Endothelial cell of umbilical vein (primary cell): ENCODE measurements around the gene ZNF555. TPM values are rescaled to one million over a fixed set of nuclear protein-coding genes. Genes with fewer than 3 reads are reported as not detected.

Source experiments
- BruUV-seq: library from RNA; stranded (reverse); fragments of 400-500 nt; replicated peaks from 2 replicates; lab custom pipeline; 2021; lab: Mats Ljungman, UMichigan
- CTCF ChIA-PET: fragments of 300-600, 350-600 bp; sonication (Branson Sonifier 250); formaldehyde crosslinking; loops from one replicate; lab custom pipeline; 2021; ENCODE audit warnings: antibody characterized with exemption, inconsistent platforms; lab: Charles Lee
- POLR2A ChIA-PET: fragments of 300-600, 350-600 bp; sonication (Branson Sonifier 250); formaldehyde crosslinking; loops from one replicate; lab custom pipeline; 2021; ENCODE audit warnings: antibody characterized with exemption, inconsistent platforms; lab: Charles Lee
- DNase-seq: peaks from one replicate; pipeline ENCODE4 v3.0.0-alpha.2; 2011; ENCODE audit warnings: low read depth, low spot score
- FAIRE-seq: peaks from 2 replicates; lab custom pipeline; 2011; peaks lifted over from hg19 to GRCh38; lab: Jason Lieb, UNC
- H2AFZ ChIP-seq: 2 replicates; pipeline ENCODE4 v1.6.0; 2012; ENCODE audit warnings: low read depth, low read length, control low read depth, inconsistent platforms
- H3K27ac ChIP-seq: 2 replicates; pipeline ENCODE4 v1.5.1; 2011; ENCODE audit warnings: low read depth, mild to moderate bottlenecking, control low read depth, low read length, moderate library complexity; ENCODE audit not compliant: insufficient read depth
- H3K27me3 ChIP-seq, 2 experiments: 2 replicates each; pipeline versions ENCODE4 v1.6.0 to v1.6.1; 2011; ENCODE audit warnings: low read length in 2 of 2, mixed read lengths in 1 of 2; ENCODE audit not compliant: control insufficient read depth in 2 of 2, insufficient read depth in 2 of 2
- H3K36me3 ChIP-seq, 2 experiments: 2 replicates in 1 of 2; 3 replicates in 1 of 2; pipeline ENCODE4 v1.5.1; 2011; ENCODE audit warnings: low read length in 2 of 2, mild to moderate bottlenecking in 1 of 2, moderate library complexity in 1 of 2; ENCODE audit not compliant: control insufficient read depth in 2 of 2, insufficient read depth in 2 of 2; ENCODE audit errors: extremely low read depth in 1 of 2
- H3K4me1 ChIP-seq: 3 replicates; pipeline ENCODE4 v1.5.1; 2011; ENCODE audit warnings: mild to moderate bottlenecking, low read length; ENCODE audit not compliant: control insufficient read depth, insufficient read depth; ENCODE audit errors: extremely low read depth
- H3K4me2 ChIP-seq: 2 replicates; pipeline ENCODE4 v1.6.1; 2011; ENCODE audit warnings: low read length, control low read depth, mixed read lengths; ENCODE audit not compliant: insufficient read depth
- H3K4me3 ChIP-seq, 3 experiments: fragments of 200-600 bp in 1 of 3; sonication (generic), shearing (Covaris generic) in 1 of 3; replicated peaks in 1 of 3; 2 replicates each; pipeline ENCODE4 v1.5.1; 2011 to 2016; ENCODE audit warnings: control low read depth in 3 of 3, low read length in 3 of 3, mild to moderate bottlenecking in 2 of 3, inconsistent platforms in 1 of 3, low read depth in 1 of 3, moderate library complexity in 1 of 3; ENCODE audit not compliant: insufficient read depth in 1 of 3
- H3K79me2 ChIP-seq: 2 replicates; pipeline ENCODE4 v1.6.0; 2012; ENCODE audit warnings: low read length, inconsistent platforms; ENCODE audit not compliant: control insufficient read depth, insufficient read depth
- H3K9ac ChIP-seq: replicated peaks from 2 replicates; pipeline ENCODE3; 2011; ENCODE audit warnings: low read length, control low read depth; ENCODE audit not compliant: insufficient read depth; ENCODE audit errors: extremely low read depth
- H3K9me1 ChIP-seq: replicated peaks from 3 replicates; pipeline ENCODE4 v1.6.0; 2011; ENCODE audit warnings: mild to moderate bottlenecking, low read length; ENCODE audit not compliant: control insufficient read depth, insufficient read depth; ENCODE audit errors: extremely low read depth
- H3K9me3 ChIP-seq: replicated peaks from 2 replicates; pipeline ENCODE4 v1.5.1; 2012; ENCODE audit warnings: low read length, inconsistent platforms; ENCODE audit not compliant: control insufficient read depth, insufficient read depth
- H4K20me1 ChIP-seq: replicated peaks from 2 replicates; pipeline ENCODE3; 2011; ENCODE audit warnings: mild to moderate bottlenecking, low read length; ENCODE audit not compliant: control insufficient read depth, insufficient read depth; ENCODE audit errors: extremely low read depth
- EZH2 ChIP-seq: IDR thresholded peaks from 2 replicates; pipeline ENCODE4 v1.6.1; 2012; ENCODE audit warnings: borderline replicate concordance, low read depth, mild to moderate bottlenecking, moderate library complexity, low read length, inconsistent platforms; ENCODE audit not compliant: severe bottlenecking
- FOS ChIP-seq: IDR thresholded peaks from 2 replicates; pipeline ENCODE4 v1.6.1; 2011; ENCODE audit warnings: mild to moderate bottlenecking, low read length, moderate library complexity, borderline replicate concordance; ENCODE audit not compliant: insufficient read depth
- GATA2 ChIP-seq: IDR thresholded peaks from 2 replicates; pipeline ENCODE4 v1.7.0; 2011; ENCODE audit warnings: low read depth, mild to moderate bottlenecking, moderate library complexity, mixed read lengths, low read length; ENCODE audit not compliant: insufficient read length, insufficient read depth
- JUN ChIP-seq: IDR thresholded peaks from 2 replicates; pipeline ENCODE4 v1.6.1; 2011; ENCODE audit warnings: borderline replicate concordance, low read depth; ENCODE audit not compliant: insufficient read length, insufficient read depth
- MAX ChIP-seq: IDR thresholded peaks from 2 replicates; pipeline ENCODE4 v1.6.1; 2011; ENCODE audit not compliant: insufficient read depth, insufficient read length
- MYC ChIP-seq: IDR thresholded peaks from one replicate; pipeline ENCODE4 v1.6.1; 2011; ENCODE audit warnings: mild to moderate bottlenecking, low read depth, low read length
- POLR2A ChIP-seq: IDR thresholded peaks from 2 replicates; pipeline ENCODE4 v1.6.1; 2012; ENCODE audit warnings: low read depth, mild to moderate bottlenecking, control low read depth, low read length
- POLR2AphosphoS5 ChIP-seq: IDR thresholded peaks from 2 replicates; pipeline ENCODE4 v1.6.1; 2012; ENCODE audit warnings: low read depth, mild to moderate bottlenecking, control low read depth, low read length, moderate library complexity; ENCODE audit not compliant: insufficient read depth
- dilution Hi-C: fragments of 300-500 bp; cut with MboI; formaldehyde crosslinking; loops from one replicate; pipeline ENCODE4 v1.15.0; 2019; ENCODE audit warnings: low sequenced_read_pairs; ENCODE audit not compliant: extremely low pct_ligation_motif_present
- intact Hi-C: fragments of 100-400 bp; cut with micrococcal nuclease; formaldehyde crosslinking; loops from one replicate; pipeline ENCODE4 v1.10.0; 2022
- polyA plus RNA-seq, 4 experiments: library from polyadenylated mRNA; depleted of rRNA in 3 of 4; stranded (reverse) in 3 of 4; unstranded in 1 of 4; fragments of >200 nt; gene quantifications; 2 replicates each; pipeline versions ENCODE4 v1.2.1 to v1.2.3, GENCODE V29; 2011 to 2012; ENCODE audit warnings: missing spikeins in 1 of 4
- total RNA-seq: library from RNA; stranded (reverse); gene quantifications from 2 replicates; pipeline ENCODE4 v1.2.3, GENCODE V29; 2021
- TF ChIP-seq, protein P1 (sequence below), 2 donors: IDR thresholded peaks; 1 replicate in 1 of 2; 2 replicates in 1 of 2; pipeline ENCODE4 v1.5.1; 2011; ENCODE audit warnings: low read length in 2 of 2, mild to moderate bottlenecking in 2 of 2, moderate library complexity in 2 of 2, control low read depth in 1 of 2, inconsistent platforms in 1 of 2, low read depth in 1 of 2; ENCODE audit not compliant: insufficient read depth in 1 of 2; ENCODE audit errors: extremely low read depth in 1 of 2

Gene ZNF555
- total and polyA plus RNA-seq, 2 donors (not counting 3 experiments of a cell fraction or from before 2014, with no cell fraction given) = 1.6 to 5.4 TPM

DNA sequence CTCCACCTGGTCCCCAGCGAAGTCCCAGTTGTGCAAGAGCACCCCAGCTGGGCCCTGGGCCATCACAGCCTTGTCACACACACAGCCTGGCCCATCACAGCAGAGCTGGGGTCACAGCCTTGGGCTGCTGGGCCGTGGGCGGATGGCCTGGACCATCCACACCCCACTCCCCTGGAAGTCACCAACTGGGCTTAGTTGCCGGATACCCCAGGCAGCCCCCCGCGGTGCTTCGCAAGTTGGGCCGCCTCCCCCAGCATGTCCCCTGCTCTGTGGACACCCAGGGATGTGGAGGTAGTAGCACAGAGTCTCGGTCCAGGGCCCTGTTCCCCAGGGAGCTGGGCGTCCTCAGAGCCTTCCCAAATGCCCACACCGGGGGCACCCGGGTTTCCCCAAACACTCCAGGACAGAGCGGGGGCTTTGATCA is 26.1 kb upstream of the ZNF555 start:
- H3K9me1 ChIP-seq = no peaks in the 10 kb centered on the region
- ChIA-PET CTCF (no interaction called here), POLR2A (no interaction called here)
- H3K9ac ChIP-seq = no peak overlapping the region
- TF ChIP-seq JUN (no peak), FOS (no peak), GATA2 (no peak), POLR2A (no peak), POLR2AphosphoS5 (no peak), EZH2 (no peak)
- FAIRE-seq (no peak), DNase-seq (no peak)
- H3K4me1 ChIP-seq = peaks cover 3% of the 10 kb centered on the region
- intact Hi-C loops = no loop called here
- no peak overlapping the region for H3K4me2 ChIP-seq
- BruUV-seq = no TSS peak
- no peak overlapping the region for H3K27ac ChIP-seq
- no peaks in the 10 kb centered on the region for H3K79me2 ChIP-seq
- no peaks in the 10 kb centered on the region for H3K27me3 ChIP-seq
- H4K20me1 ChIP-seq = no peaks in the 10 kb centered on the region
- no peaks in the 10 kb centered on the region for H3K9me3 ChIP-seq
- dilution Hi-C loops = no loop called here
- no peak overlapping the region for H2AFZ ChIP-seq
- H3K36me3 ChIP-seq = peaks cover 0 to 10% of the 10 kb centered on the region in 2 experiments
- no peak overlapping the region for H3K4me3 ChIP-seq

DNA sequence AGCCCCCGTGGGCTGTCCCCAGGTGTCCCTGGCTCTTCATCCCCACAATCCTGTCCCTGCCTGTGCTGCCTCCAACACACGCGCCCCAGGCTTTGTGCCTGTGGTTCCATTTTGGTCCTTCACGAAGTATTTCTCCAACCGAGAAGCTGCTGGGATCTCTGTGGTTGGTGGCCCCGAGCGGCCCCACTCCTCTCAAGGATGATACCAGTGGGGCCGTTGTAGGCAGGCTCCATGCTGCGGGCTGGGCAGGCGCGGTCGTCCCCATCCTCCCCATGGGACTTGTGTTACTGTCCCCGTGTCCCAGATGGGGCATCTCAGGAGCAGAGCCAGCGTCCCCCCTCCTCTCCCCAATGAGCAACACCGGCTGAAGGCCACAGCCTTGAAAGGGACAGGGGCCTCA is 25.4 kb upstream of the ZNF555 start:
- FAIRE-seq = no peak
- intact Hi-C loops = no loop called here
- CTCF ChIA-PET = no interaction called here

More for the DNA sequence above, 25.4 kb upstream of the ZNF555 start:
- Histone ChIP-seq H3K36me3 (peaks cover 0 to 5% of the 10 kb centered on the region in 2 experiments), H3K27me3 (no peaks in the 10 kb centered on the region), H3K9me1 (no peaks in the 10 kb centered on the region), H3K9ac (no peak overlapping the region), H3K9me3 (no peaks in the 10 kb centered on the region), H3K4me1 (peaks cover 3% of the 10 kb centered on the region), H4K20me1 (no peaks in the 10 kb centered on the region), H3K27ac (no peak overlapping the region), H2AFZ (no peak overlapping the region), H3K79me2 (no peaks in the 10 kb centered on the region), H3K4me3 (no peak overlapping the region), H3K4me2 (no peak overlapping the region)
- POLR2A ChIA-PET = no interaction called here
- dilution Hi-C loops = no loop called here
- DNase-seq = no peak
- BruUV-seq = no TSS peak
- no peak for TF ChIP-seq EZH2
- no peak for TF ChIP-seq POLR2A
- no peak for TF ChIP-seq POLR2AphosphoS5
- no peak for TF ChIP-seq MYC
- TF ChIP-seq MAX = no peak
- TF ChIP-seq, protein P1, sequence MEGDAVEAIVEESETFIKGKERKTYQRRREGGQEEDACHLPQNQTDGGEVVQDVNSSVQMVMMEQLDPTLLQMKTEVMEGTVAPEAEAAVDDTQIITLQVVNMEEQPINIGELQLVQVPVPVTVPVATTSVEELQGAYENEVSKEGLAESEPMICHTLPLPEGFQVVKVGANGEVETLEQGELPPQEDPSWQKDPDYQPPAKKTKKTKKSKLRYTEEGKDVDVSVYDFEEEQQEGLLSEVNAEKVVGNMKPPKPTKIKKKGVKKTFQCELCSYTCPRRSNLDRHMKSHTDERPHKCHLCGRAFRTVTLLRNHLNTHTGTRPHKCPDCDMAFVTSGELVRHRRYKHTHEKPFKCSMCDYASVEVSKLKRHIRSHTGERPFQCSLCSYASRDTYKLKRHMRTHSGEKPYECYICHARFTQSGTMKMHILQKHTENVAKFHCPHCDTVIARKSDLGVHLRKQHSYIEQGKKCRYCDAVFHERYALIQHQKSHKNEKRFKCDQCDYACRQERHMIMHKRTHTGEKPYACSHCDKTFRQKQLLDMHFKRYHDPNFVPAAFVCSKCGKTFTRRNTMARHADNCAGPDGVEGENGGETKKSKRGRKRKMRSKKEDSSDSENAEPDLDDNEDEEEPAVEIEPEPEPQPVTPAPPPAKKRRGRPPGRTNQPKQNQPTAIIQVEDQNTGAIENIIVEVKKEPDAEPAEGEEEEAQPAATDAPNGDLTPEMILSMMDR (IDR thresholded peaks at IDR 0.05; ENCODE audit: extremely low read depth in 1 of 2, insufficient read depth in 1 of 2, low read depth in 1 of 2, low read length in 2 of 2) = no peak
- TF ChIP-seq JUN = no peak
- no peak for TF ChIP-seq FOS
- TF ChIP-seq GATA2 = no peak
